ENCODE data around the gene CNTN4.

CNTN4 gene

GRCh38 chr3:2599471-2599870, 500.8 kb downstream of the CNTN4 start:
- TF ChIP-seq CTCF (IDR thresholded peaks at IDR 0.05; ENCODE audit: insufficient read depth, low read depth, low read length, missing control alignments): no peak
- DNase-seq (ENCODE audit: low read depth): no peak
- no peak overlapping the region for H3K4me3 ChIP-seq (ENCODE audit: low read length)

GRCh38 chr3:2603692-2604289, 505.1 kb downstream of the CNTN4 start:
- no peak for TF ChIP-seq CTCF (IDR thresholded peaks at IDR 0.05; ENCODE audit: insufficient read depth, low read depth, low read length, missing control alignments)
- H3K4me3 ChIP-seq (ENCODE audit: low read length): no peak overlapping the region
- no peak for DNase-seq (ENCODE audit: low read depth)

- TF ChIP-seq CTCF (IDR thresholded peaks at IDR 0.05; ENCODE audit: insufficient read depth, low read depth, low read length, missing control alignments): no peak
- no peak overlapping the region for H3K4me3 ChIP-seq (ENCODE audit: low read length)
- DNase-seq (ENCODE audit: low read depth): no peak
Observed at GRCh38 chr3:2614578-2614977, 515.9 kb downstream of the CNTN4 start.

- H3K4me3 ChIP-seq (ENCODE audit: low read length): no peak overlapping the region
- TF ChIP-seq CTCF (IDR thresholded peaks at IDR 0.05; ENCODE audit: insufficient read depth, low read depth, low read length, missing control alignments): no peak
- DNase-seq (ENCODE audit: low read depth): no peak
Observed at GRCh38 chr3:2615080-2615479, 516.4 kb downstream of the CNTN4 start.

- no peak for TF ChIP-seq CTCF (IDR thresholded peaks at IDR 0.05; ENCODE audit: insufficient read depth, low read depth, low read length, missing control alignments)
- no peak overlapping the region for H3K4me3 ChIP-seq (ENCODE audit: low read length)
- no peak for DNase-seq (ENCODE audit: low read depth)
Observed at GRCh38 chr3:2623436-2623835, 524.8 kb downstream of the CNTN4 start.

- no peak for DNase-seq (ENCODE audit: low read depth)
- no peak overlapping the region for H3K4me3 ChIP-seq (ENCODE audit: low read length)
- TF ChIP-seq CTCF (IDR thresholded peaks at IDR 0.05; ENCODE audit: insufficient read depth, low read depth, low read length, missing control alignments): no peak
Observed at GRCh38 chr3:2628117-2628516, 529.5 kb downstream of the CNTN4 start.

- no peak for DNase-seq (ENCODE audit: low read depth)
- TF ChIP-seq CTCF (IDR thresholded peaks at IDR 0.05; ENCODE audit: insufficient read depth, low read depth, low read length, missing control alignments): no peak
- H3K4me3 ChIP-seq (ENCODE audit: low read length): no peak overlapping the region
Observed at GRCh38 chr3:2635511-2635910, 536.8 kb downstream of the CNTN4 start.

All from epithelial cell of esophagus (primary cell).